CD4-positive, alpha-beta T cell treated with Interleukin-12 subunit alpha and Interleukin-12 subunit beta, for 1 hour (primary cell): ENCODE data around the gene DSCAML1.

Experiments
- DNase-seq: peaks from one replicate; pipeline ENCODE4 v3.0.0-alpha.2; 2020

Gene DSCAML1

DNA sequence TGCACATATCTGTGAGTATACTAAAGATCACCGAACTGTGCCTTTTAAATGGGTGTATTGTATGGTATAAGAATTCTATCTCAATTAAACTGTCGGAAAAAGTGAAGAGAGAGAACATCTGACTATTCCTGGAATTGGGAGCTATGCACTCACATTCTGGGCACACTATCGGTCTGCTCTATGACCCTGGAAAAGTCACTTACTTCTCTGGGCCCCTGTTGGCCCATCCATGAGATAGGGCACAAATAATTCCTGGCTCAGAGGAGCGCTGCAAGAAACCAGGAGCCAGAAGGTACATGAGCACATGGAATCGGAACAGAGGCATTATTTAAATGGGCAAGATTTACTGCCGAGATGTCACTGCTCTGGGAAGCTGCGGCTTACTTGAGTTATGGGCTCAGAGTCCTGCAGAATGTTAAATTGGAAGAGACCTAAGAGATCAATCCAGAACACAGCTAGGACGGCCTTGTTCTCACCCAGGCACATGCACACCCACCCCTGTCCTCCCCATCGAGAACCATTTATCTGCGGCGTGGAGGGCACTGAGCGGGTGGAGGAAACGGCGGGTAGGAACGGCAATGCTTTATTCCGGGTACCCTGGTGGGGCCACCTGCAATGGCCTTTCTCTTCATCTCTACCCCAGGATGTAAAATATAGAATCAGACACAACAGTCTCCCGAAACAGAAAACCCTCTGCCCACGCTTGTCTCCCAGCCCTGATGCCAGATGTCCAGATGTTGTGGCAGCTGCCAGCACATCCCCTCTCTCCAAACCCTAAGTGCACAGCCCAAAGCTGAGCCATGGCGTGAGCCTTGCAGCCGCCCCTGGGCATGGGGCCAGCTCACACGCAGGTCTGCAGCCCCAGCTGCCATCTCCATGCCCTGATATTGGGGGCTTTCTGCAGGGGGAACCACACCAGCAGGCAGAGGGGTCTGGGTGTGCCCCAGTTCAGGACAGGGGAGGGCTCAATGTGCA is 142.4 kb downstream of the DSCAML1 start:
- DNase-seq: no peak

DNA sequence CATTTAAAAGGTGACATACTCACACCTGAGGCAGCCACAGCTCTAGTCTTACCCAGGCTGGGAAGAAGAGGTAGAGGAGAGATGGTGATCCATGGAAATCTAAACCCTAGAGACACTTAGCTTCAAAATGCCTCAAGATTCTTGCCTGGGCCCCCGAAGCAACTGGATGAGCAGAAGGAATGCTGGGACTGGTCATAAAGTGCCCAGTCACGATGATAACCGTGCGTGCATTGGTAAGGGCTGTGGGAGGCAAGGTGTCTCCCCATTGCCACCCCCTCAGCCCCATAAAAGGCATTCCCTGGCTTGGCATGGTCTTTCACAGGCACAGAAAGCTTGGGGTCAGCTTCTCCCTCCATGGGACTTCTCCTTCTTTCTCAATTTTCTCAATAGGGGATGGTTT is 144.5 kb downstream of the DSCAML1 start:
- DNase-seq: no peak

DNA sequence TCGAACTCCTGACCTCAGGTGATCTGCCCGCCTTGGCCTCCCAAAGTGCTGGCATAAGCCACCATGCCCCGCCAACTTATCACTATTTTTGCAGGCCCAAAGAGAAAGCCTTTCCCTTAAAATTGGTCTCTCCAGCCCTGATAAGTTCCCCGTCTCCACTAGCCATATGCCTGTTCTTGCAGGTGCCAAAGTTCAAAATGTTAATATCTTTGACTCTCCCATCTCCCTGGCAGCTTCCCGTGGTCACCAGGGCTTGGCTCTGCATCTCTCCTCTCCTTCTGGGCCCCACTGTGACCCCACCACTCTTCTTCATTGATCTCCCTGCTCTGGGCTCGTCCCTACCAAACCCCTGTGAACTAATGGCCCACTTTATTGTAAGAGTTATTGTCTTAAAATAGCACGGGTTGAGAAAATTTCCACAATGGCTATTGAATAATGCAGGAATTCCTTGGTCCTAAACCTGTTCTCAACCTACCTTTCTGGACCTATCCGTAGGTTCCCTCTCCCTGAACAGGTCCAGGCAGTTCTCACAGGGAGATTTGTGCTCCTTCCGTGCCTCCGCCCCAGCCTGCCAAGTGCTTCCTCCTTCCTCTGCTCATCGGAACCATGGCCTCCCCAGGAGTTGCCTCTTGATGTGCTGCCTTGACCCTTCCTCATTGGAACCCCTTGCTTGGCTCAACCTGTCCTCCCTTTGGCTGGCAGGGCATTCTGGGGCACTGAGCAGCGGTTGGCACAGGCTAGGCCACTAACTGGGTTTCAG is 147.5 kb downstream of the DSCAML1 start:
- DNase-seq: no peak

DNA sequence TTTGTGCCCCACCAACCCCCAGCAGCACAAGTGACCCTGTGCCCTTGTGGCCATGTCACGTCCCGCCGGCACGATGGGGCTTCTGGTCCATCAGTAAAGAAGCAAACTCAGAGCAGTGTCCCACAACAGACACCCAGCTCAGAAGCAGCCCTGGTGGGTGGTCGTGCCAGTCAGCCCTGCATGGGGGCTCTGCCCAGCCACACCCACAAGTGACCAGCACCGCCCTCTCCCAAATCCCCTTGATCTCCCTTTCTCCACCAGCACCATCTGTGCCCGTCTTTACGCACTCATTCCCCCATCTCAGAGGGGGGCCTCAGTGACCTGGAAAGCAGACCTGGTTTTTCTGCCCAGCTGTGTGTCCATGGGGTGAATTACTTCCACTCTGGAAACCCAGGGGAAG is 149.1 kb downstream of the DSCAML1 start:
- DNase-seq: no peak

DNA sequence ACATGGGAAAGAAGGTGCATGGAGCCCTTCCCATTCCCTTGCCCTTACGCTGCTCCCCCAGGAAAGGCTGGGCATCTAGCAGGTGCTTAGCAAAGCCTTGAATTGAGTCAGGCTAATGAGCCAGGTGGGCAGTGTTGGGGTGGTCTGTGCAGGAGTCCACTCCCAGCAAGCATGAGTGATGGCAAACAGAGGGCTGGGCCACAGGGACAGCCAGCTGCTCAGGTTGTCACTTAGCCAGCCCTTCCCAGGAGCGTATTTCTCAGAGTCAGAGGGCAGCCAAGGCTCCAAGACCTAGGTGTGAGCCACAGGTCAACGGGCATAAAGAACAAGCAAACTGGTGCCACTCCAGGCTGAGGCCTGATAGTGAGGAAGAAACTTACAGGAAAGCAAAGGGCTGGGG is 149.8 kb downstream of the DSCAML1 start:
- no peak for DNase-seq

DNA sequence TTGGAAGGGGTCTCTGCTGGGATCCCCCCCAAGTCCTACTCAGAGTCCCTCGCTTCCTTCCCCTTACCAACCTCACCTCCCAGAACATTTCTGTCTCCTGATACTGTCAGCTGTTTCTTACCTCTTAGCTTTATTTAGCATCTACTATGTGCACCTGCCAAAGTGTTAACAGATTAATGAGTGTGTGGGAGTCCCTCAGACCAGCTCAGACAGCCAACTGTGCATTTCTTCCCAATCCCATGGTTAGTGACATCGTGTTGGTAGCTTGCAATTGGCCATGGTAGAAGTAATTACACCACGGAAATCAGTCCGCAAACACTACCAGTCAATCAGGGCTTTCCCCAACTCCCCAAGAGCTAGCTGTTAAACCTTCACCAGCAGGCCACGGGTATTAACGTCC is 150.6 kb downstream of the DSCAML1 start:
- DNase-seq: no peak

DNA sequence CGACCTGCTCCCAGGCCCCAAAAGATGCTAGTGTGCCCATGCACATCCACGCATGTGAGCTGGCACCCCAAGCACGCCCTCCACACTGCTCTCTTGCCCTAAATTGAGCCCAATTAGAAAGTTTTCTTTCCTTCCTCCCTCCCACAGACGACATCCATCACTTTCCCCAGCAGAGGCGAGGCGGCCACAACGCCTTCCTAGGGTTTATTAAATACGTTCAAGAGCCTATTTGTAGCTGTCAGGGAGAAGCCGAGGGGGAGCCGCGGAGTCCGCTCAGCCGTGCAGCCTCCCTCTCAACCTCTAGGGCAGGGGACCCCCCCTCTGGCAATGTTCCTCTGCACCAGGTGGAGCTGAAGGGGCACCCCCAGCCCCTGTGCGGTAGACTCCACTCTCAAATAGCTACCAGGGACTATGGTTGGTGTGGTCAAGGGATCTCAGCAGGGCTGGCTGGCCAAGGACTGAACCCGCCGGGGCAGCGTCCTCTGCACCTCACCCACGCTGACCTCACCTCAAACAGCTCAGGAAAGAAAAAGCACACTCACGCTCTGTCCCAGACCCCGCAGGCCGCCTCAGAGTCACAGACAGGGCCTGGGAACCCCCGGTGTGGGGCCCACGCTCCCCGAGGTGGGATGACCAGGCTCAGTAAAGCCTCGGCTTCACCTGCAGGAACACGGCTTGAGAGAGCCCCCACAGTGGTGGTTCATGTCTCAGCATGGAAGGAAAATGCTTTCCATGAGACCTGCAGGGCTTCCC is 152.4 kb downstream of the DSCAML1 start:
- DNase-seq: no peak

DNA sequence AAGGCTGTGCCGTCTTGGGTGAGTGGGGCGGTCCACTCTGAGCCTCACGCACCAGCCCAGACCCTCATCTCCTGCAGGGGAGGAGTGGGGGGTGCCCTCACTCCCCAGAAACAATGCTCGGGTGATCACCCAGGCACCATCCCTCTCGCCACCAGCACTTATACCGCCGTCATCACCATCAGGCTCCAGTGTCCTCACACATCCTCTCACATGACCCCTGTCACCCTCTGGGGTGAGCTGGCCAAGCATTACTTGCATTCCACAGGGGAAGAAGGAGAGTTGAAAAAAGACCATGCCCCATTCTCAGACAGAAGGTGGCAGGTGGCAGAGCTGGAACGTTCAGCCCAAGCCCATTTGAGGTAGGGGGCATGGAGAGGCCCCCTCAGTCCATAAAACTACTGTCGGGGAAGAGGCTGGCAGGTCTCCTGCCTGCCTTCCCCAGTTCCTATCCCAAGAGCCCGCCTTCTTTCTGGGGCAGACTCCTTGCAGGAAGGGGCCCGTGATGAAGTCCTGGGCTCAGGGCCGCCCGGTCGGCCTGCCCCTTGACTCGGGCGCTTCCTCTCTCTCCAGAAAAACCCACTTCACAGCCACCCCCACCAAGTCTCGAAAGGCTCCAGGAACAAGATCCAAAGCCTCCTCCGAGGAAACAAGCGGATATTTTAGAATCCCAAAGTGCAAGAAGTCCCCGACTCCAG is 153.3 kb downstream of the DSCAML1 start:
- no peak for DNase-seq

DNA sequence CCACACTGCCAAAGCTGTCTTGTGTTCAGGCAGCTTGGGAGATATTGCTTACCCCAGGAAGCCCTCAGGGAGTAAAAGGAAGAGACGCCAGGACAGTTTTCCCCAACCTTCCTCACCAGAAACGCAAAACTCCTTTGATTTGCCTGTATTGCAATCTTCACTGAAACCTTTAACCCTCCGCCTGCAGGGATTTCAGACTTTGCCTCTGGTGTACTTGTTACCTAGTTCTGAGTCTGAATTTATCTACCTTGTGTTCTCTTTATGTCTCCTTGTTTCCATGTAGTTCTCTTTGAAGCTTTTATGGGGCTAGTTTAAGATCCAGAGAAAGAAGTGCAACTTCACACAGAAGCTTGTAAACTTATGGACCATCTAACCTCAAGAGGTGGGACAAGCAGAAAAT is 154.2 kb downstream of the DSCAML1 start:
- no peak for DNase-seq

DNA sequence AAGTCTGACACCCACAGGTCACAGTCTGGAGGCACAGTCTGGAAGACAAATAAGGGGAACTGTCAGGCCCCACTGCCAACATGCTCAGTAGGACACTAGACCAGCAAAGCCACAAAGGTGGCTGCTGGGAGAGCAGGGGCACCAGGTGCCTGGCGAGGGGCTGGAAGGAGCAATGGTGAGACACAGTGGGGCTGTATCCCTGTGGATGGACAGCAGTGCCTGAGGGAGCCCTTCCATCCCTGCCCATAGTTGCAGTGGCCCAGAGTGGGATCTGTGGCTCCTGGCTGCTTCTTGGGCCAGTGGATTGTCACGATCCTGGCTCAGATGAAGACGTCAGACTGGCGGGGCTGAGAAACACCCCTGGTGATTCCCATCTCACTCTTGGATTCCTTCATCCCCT is 154.6 kb downstream of the DSCAML1 start:
- no peak for DNase-seq

DNA sequence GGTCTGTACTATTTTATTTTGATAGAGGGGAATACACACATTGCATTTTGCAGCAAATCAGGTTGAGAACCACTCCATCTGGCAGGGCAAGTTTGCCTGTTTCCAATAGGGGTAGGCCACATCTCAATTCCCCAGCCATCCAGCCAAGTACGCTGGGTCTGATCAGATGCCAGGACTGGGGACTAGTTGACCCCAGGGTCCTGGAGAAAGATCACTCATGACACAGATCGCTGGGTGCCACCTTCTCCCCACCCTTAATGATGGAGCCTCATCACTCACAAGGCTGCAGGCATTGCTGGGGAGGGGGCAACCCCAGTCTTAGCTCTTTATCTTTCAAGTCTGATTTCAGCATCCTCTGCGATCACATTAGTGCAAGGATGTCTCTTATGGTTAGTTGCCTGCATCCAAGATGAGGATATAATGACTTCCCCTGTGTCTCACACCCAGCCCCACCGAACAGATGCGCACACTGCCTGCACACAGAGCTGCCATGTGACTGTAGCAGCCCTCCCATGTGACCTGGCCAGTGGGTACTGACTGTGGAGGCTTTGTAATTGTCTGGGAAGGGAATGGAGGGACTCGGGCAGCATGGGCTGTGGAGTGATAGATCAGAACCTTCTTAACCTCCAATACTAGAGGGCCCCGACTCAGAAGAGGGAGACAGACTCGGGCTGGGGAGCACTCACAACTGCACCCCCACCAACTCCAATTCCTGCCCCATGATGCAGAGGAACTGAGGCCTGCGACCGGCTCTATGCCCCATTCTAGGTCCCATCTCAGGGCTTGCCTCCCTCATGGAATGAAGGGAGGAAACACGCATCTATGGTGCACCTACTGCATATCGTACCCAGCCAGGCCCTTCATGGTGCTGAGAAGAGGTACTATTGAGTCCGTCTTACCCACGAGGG is 155.8 kb downstream of the DSCAML1 start:
- DNase-seq: no peak

DNA sequence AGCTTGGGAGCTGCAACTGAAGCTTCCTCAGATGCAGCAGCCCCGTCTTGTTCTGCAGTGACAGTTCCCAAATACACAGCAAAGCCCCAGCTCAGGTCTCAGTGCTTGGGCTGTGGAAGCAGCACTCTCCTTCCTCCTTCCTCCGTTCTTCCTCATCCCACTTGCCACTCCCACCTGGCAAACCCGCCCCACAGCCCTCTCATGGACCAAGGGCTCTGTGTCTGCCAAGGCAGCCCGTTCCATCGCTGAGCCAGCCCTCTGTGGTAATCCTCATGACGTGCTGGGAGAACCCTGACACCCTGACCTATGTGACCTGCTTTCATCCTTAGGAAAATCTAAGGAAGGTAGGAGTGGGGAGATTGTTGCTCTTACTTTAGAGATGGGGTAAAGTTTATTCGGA is 157.0 kb downstream of the DSCAML1 start:
- DNase-seq: no peak

DNA sequence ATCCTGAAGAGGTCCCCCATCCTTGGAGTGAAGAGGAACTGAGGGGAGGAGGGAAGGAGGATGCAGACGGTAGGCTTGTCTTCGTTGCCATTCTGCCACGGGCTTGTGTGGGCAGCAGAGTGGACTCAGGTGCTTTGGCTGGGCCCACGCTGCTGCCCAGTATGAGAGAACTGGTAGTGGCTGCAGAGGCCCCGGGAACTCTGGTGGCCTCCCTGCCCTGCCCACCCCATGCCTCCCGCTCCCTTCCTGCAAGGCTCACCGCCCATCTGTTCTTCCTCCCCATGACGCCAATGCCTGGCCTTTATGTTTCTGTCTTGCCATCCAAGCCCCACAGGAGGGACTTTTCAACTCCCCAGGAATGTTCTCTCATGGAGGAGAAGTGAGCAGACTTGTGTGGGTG is 157.4 kb downstream of the DSCAML1 start:
- DNase-seq: no peak

DNA sequence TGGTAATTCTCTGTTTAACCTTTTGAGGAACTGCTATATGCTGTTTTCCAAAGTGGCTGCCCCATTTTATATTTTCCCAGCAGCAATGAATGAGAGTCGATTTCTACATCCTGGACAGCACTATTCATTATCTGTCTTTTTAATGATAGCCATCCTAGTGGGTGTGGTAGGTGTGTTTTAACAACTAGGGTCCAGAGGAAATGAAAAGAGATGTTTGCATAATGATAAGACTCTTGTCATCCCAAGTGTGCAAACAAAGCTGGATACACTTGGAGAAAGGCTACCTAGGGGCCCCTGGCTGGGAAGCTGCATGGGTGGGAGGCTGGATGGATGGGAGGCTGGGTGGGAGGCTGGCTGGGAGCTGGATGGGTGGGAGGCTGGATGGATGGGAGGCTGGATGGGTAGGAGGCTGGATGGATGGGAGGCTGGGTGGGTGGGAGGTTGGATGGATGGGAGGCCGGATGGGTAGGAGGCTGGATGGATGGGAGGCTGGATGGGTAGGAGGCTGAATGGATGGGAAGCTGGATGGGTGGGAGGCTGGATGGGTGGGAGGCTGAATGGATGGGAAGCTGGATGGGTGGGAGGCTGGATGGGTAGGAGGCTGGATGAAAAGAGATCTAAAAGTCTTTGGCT is 158.0 kb downstream of the DSCAML1 start:
- no peak for DNase-seq

DNA sequence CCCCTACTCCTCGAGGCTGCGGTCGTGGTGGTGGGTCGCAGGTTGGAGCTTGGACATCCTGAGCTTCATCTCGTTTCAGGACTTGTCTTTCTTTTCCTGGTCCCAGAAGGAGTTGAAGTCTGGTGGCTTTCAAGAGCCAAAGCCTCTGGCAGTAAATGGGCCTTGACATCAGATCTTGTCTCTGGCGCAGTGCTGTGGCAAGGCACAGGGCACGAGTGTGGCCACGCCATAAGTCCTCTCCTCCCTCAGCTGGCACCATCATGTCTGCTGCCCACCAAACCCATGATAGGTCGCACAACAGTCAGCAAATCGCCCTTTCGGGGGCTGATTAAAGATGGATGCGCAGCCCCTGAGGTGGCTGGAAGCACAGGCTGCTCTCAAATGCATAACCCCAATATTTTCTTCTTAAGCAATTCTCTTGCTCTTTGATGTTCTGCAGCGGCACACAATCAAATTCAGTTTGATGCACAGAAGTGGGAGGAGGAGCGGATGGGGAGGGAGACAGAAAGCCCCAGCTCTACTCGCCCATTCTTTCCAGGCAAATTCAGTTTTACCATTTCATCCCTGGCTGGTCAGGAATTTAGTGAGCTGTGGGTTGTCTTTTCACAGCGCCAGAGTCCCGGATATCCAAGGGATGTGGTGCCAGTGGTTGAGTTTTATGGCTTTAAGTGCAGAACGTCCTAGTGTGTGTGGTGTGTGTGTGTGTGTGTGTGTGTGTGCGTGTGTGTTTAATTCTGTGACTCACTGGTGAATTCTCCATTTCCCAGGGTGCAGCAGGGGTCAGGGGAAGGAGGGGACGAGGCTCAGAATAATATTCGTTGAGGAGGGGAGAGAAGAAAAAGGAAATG is 162.0 kb downstream of the DSCAML1 start:
- no peak for DNase-seq

DNA sequence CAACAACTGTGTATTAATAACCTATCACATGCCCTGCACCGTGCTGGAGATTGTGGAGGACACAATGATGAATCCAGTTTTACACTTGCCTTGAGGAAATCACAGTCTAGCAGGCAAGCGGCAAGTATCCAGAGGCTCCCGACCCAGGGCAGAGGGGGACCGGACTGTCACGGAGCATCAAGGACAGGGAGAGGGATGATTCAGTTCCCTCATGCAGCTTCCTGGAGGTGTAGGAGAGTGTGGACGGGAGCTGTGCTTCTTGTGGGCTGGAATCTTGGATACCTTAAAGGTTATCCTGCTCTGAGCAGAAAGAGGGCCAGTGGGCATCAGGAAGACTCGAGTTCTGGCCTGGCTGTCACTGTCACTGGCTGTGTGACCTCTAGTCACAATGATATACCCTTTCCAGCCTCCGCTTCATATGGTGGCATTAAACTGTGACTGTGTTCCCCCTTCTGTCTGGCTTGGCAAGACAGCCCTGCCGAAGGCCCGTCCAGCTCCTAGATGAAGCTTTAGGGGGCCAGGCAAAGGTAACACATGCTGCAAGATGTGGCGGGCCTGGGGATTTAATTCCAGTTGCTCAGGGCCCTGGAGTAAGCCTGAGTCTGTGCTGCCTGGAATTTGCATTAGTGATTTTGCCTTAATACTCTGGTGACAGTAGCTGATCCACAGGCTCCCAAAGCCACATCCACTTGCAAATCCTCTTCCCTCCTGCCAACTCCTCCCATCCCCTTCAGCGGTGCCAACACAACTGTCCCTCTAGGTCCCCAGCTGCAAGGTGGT is 162.8 kb downstream of the DSCAML1 start:
- DNase-seq: no peak

DNA sequence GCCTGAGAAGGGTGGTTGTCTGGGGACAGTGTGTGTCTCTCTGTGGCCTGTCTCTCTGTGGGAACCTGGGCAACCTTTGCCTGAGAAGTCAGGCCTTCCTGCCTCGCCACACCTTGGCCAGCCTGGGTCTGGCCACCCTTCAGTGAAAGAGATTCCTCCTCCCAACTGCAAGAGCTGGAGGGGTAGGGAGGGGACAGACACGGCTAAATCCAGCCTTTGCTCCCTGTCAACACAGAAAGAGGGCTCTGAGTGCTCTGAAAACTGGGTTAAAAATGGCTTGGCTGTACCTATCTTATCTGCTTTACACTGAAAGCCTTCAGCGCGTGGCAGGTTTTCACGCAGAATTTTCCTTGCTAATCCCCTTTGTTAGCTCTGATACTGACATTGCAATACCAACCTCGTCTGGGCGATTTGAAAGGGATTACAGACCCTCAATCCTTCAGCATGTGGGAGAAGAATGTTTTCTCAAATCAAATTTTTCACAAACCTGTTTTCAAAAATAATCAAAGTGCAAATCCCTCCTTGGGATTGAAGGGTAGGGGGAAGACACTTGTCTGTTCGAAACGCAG is 163.7 kb downstream of the DSCAML1 start:
- no peak for DNase-seq

DNA sequence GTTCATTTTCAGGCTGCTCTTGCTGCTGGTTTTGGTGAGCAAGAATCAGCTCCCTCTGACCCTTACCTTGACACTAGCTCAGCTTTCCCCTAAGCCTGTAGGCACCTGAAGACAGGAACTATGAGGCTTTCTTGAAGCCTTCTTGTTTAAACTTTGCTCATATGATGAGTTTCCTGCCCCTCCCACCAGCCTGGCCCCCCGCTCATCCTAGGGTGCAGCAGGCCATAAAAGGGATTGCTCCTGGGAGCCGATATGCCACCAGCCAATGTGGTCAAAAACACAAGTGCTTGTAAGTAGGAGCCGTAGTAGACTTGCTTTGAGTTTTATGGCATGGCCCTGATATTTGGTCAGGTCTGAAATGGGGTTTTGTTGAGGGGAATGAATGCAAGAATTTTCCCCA is 164.7 kb downstream of the DSCAML1 start:
- no peak for DNase-seq
